ENCODE results near the gene INAFM2.

INAFM2 gene

DNA sequence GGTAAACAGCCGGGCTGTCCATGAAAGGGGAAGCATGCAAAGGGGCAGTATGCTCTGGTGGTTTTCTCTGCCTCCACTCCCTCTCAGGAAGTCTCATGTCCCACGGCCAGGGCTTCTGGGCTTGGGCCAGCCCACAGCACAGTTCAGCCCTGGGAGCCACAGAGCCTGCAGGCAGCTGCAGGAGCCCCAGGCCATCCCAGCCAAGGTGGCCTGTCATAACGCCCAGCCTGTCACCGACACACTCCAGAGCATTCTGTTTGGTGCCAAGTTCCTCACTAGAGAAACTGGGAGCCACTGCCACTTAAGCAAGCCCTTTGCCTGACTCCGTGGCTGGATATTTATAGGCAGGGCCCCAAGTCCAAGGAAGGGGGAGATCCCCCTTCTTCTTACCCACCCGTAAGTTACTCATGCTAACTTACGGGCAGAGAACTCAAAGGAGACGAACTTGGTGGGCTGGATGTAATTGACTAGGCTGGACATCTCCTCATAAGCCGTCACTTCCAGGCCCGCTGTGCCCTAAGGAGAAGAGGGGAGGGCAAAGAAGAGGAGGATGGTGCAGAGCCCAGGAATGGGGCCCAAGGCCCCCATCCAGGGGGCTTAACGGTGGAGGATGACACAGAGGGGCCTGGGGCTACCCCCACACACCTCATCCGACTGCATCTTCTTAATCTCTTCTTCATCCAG, 27.5 kb upstream of the INAFM2 start:
- TF ChIP-seq CTCF (conservative IDR thresholded peaks at IDR 0.05; ENCODE audit: low read depth), result no peak
- ChIA-PET POLR2A (ENCODE audit: low non-redundant PET) (no interaction called here), CTCF (interaction anchor here (0.6 to 0.7 kb wide), 2 partner anchors 25 to 72 kb away, joined by 3 read pairs; no protein-coding TSS in a partner anchor)
- no peak for DNase-seq (ENCODE audit: low spot score)
- H3K27ac ChIP-seq, result no peak overlapping the region

DNA sequence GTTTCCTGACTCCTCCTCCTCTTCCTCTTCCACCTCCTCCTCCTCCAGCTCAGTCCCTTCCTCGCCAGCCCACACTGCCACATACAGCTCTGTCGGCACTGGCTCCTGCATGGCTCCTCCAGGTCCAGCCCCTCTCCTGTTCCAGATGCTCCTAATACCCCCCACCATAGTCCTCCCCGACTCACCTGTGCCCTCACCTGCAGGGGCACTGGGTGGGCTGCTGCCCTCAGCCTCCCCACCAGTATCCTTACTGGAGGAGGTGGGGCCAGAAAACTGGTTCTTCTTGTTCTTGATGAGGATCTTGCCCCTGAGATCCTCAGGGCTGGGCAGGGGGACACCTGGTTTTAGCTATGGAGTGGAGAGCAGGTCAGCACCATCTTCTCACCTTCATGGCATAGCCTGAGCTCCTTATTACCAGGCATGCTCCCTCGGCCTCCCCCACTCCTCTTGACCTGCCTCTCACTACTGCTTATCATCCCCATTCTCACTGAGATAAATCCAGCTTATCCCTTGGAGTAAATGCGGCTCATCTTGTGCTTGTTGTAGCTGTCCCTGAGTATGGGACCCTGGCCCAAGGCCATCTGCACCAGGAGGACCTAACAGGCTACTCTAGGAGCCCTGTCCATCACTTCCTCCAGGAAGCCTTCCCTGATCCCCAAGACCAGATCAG, 26.8 kb upstream of the INAFM2 start:
- no peak for TF ChIP-seq CTCF (conservative IDR thresholded peaks at IDR 0.05; ENCODE audit: low read depth)
- POLR2A ChIA-PET (ENCODE audit: low non-redundant PET), result no interaction called here
- H3K27ac ChIP-seq, result no peak overlapping the region
- CTCF ChIA-PET, result interaction anchor here (0.6 to 0.7 kb wide), 2 partner anchors 25 to 71 kb away, joined by 3 read pairs; no protein-coding TSS in a partner anchor
- DNase-seq (ENCODE audit: low spot score), result no peak

DNA sequence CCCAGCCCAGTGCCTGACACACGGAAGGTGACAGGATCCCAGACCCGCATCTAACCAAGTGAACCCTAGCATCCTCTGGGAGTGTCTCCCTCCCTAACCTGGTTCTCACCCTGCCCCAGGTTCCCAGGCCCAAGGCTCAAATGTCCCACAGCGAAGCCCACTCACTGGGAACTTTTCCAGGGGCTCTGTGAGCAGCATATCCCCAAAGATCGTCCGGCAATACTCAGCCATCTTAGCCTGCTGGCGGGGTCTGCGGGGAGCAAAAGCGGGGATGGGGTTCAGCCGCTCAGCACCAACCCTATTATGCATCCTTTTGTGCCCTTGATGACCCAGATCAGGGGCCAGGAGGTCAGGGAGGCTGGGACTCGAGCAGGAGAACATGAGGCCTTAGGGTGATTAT, 26.1 kb upstream of the INAFM2 start:
- ChIA-PET CTCF (no interaction called here), POLR2A (ENCODE audit: low non-redundant PET) (no interaction called here)
- no peak for DNase-seq (ENCODE audit: low spot score)
- TF ChIP-seq CTCF (conservative IDR thresholded peaks at IDR 0.05; ENCODE audit: low read depth), result no peak
- H3K27ac ChIP-seq, result no peak overlapping the region

GRCh38 chr15:40298216-40298935, 25.1 kb upstream of the INAFM2 start:
- TF ChIP-seq CTCF (conservative IDR thresholded peaks at IDR 0.05; ENCODE audit: low read depth), result no peak
- ChIA-PET POLR2A (ENCODE audit: low non-redundant PET) (no interaction called here), CTCF (interaction anchor here (0.5 kb wide), 1 partner anchor 123 kb away, joined by 3 read pairs; no protein-coding TSS in a partner anchor)
- no peak for DNase-seq (ENCODE audit: low spot score)
- H3K27ac ChIP-seq, result no peak overlapping the region

DNA sequence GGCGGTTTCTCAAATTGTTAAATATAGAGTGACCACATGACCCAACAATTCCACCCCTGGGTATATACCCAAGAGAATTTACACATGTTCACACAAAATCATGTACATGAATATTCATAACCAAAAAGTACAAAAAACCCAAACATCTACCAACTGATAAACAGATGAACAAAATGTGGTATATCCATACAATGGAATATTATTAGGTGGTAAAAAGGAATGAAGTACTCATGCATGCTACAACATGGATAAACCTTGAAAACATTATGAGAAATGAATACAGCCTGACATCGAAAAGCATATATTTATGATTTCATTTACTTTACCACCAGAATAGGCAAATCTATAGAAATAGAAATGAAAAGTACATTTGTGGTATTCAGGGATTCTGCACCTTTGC, 23.1 kb upstream of the INAFM2 start:
- CTCF ChIA-PET, result no interaction called here
- TF ChIP-seq CTCF (conservative IDR thresholded peaks at IDR 0.05; ENCODE audit: low read depth), result no peak
- DNase-seq (ENCODE audit: low spot score), result no peak
- H3K27ac ChIP-seq, result no peak overlapping the region
- POLR2A ChIA-PET (ENCODE audit: low non-redundant PET), result no interaction called here

DNA sequence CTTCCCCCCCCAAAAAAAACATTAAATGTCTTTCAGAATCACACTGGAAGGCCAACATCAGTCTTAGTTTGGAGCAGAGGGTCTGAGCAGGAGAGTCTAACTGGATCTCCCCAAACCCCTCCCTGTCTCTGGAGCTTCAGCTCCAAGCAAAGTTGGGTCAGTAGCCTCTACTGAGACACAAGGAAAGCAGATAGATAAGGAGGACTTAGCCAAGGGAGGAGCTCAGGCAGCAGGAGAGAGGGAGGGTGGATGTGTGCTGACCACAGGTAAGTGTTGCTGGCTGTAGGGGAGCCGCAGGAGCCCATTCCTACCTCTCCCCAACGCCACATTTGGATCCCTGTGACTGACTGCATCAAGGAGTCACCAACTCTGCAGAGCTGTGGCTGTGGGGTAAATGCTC, 22.7 kb upstream of the INAFM2 start:
- H3K27ac ChIP-seq, result no peak overlapping the region
- DNase-seq (ENCODE audit: low spot score), result no peak
- TF ChIP-seq CTCF (conservative IDR thresholded peaks at IDR 0.05; ENCODE audit: low read depth), result no peak
- POLR2A ChIA-PET (ENCODE audit: low non-redundant PET), result no interaction called here
- CTCF ChIA-PET, result interaction anchor here (1.1 to 1.5 kb wide), 2 partner anchors 9 to 10 kb away, joined by 3 to 6 read pairs; no protein-coding TSS in a partner anchor

All from RWPE1 (cell line).